DMS79 treated with DMSO at 0.1 percent for 48 hours (cell line): ENCODE results near the gene FRAT2.
"Not testable (repeated sequence)": the region's sequence is repeated elsewhere in the genome, so short reads cannot be mapped to it uniquely, and the experiment has no call there.

Source experiments
- DNase-seq: peaks from one replicate; lab custom pipeline; 2025; lab: John Stamatoyannopoulos, UW

FRAT2 gene

GRCh38 chr10:97356318-97356914 lies 21.9 kb upstream of the FRAT2 start:
- DNase-seq, result no peak

GRCh38 chr10:97355571-97355975 lies 21.0 kb upstream of the FRAT2 start:
- DNase-seq, result no peak

GRCh38 chr10:97353945-97354344 lies 19.4 kb upstream of the FRAT2 start:
- no peak for DNase-seq

- DNase-seq, result no peak
These were observed 15.4 kb upstream of the FRAT2 start for GRCh38 chr10:97349752-97350513.

GRCh38 chr10:97347317-97347716 lies 12.8 kb upstream of the FRAT2 start:
- no peak for DNase-seq

- DNase-seq, result not testable (repeated sequence)
These were observed 9.1 kb upstream of the FRAT2 start for GRCh38 chr10:97343664-97344063.

- no peak for DNase-seq
These were observed 6.9 kb upstream of the FRAT2 start for GRCh38 chr10:97341416-97341815.

- DNase-seq, result no peak
These were observed 3.5 kb upstream of the FRAT2 start for GRCh38 chr10:97338041-97338440.

GRCh38 chr10:97336942-97337831 lies 2.7 kb upstream of the FRAT2 start:
- no peak for DNase-seq

- DNase-seq, result no peak
These were observed 1.9 kb upstream of the FRAT2 start for GRCh38 chr10:97336446-97336845.

- DNase-seq, result no peak
These were observed 1.5 kb upstream of the FRAT2 start for GRCh38 chr10:97336006-97336405.

- DNase-seq, result no peak
These were observed 675 bp upstream of the FRAT2 start for GRCh38 chr10:97335188-97335619.

- no peak for DNase-seq
These were observed 744 bp downstream of the FRAT2 start for GRCh38 chr10:97333601-97334369.

- DNase-seq, result peak; percentile 23
These were observed 1.3 kb downstream of the FRAT2 start for GRCh38 chr10:97333351-97333600.

- peak; percentile 25 for DNase-seq
These were observed 1.8 kb downstream of the FRAT2 start for GRCh38 chr10:97332591-97333350.

- no peak for DNase-seq
These were observed 3.3 kb downstream of the FRAT2 start for GRCh38 chr10:97331153-97331703.

- no peak for DNase-seq
These were observed 4.8 kb downstream of the FRAT2 start for GRCh38 chr10:97329766-97330165.

GRCh38 chr10:97328646-97329453 lies 5.7 kb downstream of the FRAT2 start:
- DNase-seq, result no peak

- DNase-seq, result no peak
These were observed 6.9 kb downstream of the FRAT2 start for GRCh38 chr10:97327348-97328294.
